HG02759 (cell line): ENCODE measurements around the gene TERT.
"Not testable (repeated sequence)": the region's sequence is repeated elsewhere in the genome, so short reads cannot be mapped to it uniquely, and the experiment has no call there.

Source experiments
- ATAC-seq: cut with Tn5 transposase; IDR thresholded peaks from one replicate; pipeline ENCODE4 v1.9.1; 2021; ENCODE audit warnings: mild to moderate bottlenecking, moderate library complexity; ENCODE audit not compliant: unreplicated experiment

TERT gene

DNA sequence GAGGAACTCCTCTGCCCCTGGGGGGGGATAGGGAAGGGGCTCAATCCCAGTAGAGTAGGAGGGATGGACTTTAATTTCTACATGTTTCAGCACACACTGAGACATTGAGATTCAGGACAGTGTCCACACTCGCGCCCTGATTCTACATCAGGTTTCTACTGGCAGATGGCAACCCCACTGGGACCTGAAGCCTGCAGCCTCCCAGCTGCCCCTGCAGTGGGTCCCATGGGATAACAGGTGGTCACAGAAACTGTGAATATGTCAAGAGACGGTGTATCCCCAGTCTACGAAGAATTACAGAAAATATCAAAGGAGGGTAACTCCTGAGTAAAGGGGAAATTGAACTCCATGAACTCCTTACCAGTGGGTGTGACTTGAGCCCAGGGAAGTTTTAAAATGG, 2.4 kb upstream of the TERT start:
- no peak for ATAC-seq

DNA sequence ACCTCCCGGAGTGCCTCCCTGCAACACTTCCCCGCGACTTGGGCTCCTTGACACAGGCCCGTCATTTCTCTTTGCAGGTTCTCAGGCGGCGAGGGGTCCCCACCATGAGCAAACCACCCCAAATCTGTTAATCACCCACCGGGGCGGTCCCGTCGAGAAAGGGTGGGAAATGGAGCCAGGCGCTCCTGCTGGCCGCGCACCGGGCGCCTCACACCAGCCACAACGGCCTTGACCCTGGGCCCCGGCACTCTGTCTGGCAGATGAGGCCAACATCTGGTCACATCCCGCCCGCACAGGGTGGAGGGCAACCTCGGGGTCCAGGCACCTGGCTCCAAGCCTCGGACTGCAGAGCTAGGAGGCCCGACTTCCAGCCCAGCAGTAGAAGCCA, 776 bp upstream of the TERT start:
- ATAC-seq: no peak

DNA sequence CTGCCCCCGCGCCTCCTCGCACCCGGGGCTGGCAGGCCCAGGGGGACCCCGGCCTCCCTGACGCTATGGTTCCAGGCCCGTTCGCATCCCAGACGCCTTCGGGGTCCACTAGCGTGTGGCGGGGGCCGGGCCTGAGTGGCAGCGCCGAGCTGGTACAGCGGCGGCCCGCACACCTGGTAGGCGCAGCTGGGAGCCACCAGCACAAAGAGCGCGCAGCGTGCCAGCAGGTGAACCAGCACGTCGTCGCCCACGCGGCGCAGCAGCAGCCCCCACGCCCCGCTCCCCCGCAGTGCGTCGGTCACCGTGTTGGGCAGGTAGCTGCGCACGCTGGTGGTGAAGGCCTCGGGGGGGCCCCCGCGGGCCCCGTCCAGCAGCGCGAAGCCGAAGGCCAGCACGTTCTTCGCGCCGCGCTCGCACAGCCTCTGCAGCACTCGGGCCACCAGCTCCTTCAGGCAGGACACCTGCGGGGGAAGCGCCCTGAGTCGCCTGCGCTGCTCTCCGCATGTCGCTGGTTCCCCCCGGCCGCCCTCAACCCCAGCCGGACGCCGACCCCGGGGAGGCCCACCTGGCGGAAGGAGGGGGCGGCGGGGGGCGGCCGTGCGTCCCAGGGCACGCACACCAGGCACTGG, 548 bp downstream of the TERT start:
- ATAC-seq: no peak

DNA sequence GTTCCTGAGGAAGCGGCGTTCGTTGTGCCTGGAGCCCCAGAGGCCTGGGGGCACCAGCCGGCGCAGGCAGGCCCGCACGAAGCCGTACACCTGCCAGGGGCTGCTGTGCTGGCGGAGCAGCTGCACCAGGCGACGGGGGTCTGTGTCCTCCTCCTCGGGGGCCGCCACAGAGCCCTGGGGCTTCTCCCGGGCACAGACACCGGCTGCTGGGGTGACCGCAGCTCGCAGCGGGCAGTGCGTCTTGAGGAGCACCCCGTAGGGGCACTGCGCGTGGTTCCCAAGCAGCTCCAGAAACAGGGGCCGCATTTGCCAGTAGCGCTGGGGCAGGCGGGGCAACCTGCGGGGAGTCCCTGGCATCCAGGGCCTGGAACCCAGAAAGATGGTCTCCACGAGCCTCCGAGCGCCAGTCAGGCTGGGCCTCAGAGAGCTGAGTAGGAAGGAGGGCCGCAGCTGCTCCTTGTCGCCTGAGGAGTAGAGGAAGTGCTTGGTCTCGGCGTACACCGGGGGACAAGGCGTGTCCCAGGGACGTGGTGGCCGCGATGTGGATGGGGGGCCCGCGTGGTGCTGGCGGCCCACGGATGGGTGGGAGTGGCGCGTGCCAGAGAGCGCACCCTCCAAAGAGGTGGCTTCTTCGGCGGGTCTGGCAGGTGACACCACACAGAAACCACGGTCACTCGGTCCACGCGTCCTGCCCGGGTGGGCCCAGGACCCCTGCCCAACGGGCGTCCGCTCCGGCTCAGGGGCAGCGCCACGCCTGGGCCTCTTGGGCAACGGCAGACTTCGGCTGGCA, 1.3 kb downstream of the TERT start:
- no peak for ATAC-seq

DNA sequence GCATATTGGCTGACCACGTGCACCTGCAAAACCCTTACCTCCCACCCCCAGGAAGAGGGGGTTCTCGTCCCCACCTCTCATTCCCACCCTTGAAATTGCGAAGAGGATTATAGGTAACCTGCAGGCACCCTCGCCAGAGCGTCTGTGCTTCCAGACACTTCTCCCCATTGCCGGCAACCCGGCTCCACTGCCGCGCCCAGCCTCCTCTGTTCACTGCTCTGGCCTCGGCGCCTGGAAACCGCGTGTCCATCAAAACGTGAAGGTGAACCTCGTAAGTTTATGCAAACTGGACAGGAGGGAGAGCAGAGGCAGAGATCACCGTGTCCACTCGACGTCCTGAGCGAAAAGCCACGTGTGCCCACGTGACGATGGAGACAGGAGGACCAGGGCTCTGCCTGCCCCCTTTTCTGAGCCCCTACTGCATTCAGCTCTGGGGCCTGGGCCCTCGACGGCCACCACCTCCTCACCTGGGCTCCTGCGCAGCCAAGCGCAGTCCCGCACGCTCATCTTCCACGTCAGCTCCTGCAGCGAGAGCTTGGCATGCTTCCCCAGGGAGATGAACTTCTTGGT, 1.9 kb downstream of the TERT start:
- no peak for ATAC-seq

DNA sequence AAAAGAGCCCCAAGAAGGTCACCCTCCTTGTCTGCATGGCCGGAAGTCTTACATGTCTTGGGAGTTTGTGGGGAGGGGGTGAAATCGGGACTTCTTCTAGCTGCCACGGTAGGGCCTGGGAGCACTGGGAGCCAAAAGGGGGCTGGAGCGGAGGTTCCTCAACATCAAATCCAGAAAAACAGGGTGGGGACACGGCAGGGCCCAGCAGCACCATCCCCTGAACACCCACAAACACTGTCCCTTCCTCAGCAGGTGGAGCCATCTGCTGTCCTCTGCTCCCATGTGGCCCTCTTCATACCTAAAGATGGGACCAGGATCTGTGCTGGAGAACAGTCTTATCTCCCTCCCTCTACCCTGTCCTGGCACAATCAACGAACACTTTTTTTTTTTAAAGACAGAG, 2.7 kb downstream of the TERT start:
- ATAC-seq: no peak

DNA sequence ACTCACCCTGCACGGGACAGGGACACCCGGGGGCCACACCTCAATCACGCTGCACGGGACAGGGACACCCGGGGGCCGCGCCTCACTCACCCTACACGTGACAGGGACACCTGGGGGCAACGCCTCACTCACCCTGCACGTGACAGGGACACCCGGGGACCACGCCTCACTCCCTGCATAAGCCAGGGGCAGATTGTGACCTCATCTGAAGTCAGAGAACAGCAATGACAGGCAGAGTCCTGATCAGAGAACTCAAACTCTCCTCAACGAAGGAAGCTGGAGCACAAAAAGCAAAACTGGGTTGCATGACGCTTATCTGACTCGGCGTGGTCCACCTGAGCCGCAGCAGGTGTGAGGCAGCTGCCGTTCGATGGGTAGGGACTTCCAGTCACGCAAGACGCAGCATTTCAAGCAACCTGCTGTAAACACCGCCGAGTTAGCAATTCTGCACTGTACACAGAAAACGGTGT, 3.2 kb downstream of the TERT start:
- ATAC-seq: no peak

DNA sequence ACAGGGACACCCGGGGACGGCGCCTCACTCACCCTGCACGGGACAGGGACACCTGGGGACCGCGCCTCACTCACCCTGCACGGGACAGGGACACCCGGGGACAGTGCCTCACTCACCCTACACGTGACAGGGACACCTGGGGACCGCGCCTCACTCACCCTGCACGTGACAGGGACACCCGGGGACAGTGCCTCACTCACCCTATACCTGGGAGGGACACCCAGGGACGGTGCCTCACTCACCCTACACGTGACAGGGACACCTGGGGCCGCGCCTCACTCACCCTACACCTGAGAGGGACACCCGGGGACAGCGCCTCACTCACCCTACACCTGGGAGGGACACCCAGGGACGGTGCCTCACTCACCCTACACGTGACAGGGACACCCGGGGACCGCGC, 3.9 kb downstream of the TERT start:
- not testable (repeated sequence) for ATAC-seq

DNA sequence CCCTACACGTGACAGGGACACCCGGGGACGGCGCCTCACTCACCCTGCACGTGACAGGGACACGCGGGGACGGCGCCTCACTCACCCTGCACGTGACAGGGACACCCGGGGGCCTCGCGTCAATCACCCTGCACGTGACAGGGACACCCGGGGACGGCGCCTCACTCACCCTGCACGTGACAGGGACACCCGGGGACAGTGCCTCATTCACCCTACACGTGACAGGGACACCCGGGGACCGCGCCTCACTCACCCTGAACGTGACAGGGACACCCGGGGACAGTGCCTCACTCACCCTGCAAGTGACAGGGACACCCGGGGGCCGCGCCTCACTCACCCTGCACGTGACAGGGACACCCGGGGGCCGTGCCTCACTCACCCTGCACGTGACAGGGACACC, 5.3 kb downstream of the TERT start:
- ATAC-seq: not testable (repeated sequence)

DNA sequence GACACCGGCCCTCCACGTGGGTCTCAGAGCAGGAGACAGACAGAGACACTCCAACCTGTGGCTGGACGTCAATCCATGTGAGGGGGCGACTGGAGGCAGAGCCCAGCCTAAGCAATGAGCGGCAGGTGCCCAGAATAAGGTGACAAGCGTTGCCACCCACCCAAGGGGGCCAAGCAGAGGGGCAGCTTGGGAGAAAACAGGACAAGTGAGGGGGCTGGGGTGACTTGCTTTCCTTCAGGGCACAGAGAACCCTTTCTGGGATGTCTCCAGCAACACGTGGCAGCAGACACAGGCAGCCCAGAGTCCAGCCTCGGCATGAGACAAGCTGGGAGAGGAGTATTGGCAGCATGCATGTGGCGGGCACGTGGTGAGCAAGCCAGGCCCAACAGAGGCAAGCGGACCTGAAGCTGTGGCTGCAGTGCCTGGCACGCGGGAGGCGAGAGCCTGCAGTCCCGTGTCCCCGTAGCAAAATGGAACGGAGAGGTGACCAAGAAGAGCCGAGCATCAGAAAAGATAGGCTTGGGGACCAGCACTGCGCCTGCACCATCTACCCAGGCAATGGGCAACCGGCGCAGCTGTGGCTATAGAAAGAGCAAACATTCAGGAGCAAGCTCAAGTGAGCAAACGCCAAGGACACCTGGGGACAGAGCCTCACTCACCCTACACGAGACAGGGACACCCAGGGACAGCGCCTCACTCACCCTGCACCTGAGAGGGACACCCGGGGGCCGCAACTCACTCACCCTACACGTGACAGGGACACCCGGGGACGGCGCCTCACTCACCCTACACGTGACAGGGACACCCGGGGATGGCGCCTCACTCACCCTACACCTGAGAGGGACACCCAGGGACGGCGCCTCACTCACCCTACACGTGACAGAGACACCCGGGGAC, 6.2 kb downstream of the TERT start:
- no peak for ATAC-seq

DNA sequence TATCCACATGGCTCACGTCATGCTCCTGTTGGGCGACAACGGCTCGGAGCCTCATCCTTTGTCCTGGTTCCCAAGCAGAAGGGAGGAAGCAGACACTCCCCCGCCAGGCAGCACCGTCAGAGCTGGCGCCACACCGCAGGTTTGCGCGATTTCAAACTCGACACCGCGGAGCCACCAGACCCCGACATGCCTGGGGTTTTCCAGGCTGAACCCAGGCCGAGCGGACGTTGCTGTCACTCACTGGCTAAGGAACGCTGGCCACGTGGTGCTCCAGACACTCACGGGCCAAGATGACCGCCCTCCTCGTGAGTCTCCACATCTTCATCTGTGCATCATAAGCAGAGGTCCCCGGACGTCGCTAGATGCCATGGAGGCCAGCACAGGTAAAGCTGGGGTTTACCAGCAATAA, 9.0 kb downstream of the TERT start:
- ATAC-seq: no peak

DNA sequence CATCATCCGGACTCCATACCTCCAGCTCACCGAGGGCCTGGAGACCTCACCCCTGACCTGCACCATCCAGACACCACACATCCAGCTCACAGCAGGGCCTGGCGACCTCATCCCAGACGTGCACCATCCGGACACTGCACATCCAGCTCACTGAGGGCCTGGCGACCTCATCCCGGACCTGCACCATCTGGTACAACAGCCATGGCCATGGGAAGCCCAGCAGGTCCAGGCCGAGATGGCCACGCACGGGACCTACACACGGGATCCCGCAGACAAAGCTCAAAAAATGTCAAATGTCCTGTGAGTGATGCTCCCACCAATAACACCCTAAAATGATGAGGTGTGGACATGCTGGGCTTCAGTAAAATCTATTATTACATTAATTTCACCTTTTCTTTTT, 9.7 kb downstream of the TERT start:
- ATAC-seq: no peak

DNA sequence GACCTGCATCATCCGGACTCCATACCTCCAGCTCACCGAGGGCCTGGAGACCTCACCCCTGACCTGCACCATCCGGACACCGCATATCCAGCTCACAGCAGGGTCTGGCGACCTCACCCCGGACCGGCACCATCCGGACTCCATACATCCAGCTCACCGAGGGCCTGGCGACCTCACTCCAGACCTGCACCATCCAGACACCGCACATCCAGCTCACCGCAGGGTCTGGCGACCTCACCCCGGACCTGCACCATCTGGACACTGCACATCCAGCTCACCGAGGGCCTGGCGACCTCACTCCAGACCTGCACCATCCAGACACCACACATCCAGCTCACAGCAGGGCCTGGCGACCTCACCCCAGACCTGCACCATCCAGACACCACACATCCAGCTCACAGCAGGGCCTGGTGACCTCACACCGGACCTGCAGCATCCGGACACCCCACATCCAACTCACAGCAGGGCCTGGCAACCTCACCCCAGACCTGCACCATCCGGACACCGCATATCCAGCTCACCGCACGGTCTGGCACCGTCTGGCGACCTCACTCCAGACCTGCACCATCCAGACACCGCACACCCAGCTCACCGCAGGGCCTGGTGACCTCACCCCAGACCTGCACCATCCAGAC, 10.4 kb downstream of the TERT start:
- not testable (repeated sequence) for ATAC-seq

DNA sequence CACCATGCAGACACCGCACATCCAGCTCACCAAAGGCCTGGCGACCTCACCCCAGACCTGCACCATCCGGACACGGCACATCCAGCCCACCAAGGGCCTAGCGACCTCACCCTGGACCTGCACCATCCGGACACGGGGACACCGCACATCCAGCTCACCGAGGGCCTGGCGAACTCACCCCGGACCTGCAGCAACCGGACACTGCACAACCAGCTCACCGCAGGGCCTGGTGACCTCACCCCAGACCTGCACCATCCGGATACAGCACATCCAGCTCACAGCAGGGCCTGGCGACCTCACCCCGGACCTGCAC, 11.2 kb downstream of the TERT start:
- not testable (repeated sequence) for ATAC-seq

DNA sequence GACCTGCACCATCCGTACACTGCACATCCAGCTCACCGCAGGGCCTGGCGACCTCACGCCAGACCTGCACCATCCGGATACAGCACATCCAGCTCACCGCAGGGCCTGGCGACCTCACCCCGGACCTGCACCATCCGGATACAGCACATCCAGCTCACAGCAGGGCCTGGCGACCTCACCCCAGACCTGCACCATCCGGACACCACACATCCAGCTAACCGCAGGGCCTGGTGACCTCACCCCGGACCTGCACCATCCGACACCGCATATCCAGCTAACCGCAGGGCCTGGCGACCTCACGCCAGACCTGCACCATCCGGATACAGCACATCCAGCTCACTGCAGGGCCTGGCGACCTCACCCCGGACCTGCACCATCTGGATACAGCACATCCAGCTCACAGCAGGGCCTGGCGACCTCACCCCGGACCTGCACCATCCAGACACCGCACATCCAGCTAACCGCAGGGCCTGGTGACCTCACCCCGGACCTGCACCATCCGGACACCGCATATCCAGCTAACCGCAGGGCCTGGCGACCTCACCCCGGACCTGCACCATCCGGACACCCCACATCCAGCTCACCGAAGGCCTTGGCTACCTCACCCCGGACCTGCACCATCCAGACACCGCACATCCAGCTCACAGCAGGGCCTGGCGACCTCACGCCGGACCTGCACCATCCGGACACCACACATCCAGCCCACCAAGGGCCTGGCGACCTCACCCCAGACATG, 11.7 kb downstream of the TERT start:
- ATAC-seq: not testable (repeated sequence)

DNA sequence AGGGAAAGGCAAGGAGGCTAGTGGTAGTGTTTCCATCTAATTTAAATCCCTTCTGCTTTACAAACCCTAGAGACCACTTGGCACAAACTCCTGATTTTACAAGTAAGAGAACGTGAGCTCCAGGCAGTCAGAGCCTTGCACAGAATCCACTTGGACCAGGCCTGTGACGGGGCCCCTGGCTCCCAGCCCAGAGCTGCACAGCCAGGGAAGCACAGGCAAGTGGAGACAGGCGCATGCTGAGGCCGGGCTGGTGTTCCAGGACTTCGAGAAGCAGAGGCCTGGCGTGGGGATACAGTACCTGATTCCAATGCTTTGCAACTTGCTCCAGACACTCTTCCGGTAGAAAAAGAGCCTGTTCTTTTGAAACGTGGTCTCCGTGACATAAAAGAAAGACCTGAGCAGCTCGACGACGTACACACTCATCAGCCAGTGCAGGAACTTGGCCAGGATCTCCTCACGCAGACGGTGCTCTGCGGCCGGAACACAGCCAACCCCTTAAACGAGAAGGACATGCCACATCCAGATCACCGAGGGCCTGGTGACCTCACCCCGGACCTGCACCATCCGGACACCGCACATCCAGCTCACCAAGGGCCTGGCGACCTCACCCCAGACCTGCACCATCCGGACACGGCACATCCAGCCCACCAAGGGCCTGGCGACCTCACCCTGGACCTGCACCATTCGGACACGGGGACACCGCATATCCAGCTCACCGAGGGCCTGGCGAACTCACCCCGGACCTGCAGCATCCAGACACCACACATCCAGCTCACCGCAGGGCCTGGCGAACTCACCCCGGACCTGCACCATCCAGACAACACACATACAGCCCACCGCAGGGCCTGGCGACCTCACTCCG, 12.5 kb downstream of the TERT start:
- no peak for ATAC-seq

DNA sequence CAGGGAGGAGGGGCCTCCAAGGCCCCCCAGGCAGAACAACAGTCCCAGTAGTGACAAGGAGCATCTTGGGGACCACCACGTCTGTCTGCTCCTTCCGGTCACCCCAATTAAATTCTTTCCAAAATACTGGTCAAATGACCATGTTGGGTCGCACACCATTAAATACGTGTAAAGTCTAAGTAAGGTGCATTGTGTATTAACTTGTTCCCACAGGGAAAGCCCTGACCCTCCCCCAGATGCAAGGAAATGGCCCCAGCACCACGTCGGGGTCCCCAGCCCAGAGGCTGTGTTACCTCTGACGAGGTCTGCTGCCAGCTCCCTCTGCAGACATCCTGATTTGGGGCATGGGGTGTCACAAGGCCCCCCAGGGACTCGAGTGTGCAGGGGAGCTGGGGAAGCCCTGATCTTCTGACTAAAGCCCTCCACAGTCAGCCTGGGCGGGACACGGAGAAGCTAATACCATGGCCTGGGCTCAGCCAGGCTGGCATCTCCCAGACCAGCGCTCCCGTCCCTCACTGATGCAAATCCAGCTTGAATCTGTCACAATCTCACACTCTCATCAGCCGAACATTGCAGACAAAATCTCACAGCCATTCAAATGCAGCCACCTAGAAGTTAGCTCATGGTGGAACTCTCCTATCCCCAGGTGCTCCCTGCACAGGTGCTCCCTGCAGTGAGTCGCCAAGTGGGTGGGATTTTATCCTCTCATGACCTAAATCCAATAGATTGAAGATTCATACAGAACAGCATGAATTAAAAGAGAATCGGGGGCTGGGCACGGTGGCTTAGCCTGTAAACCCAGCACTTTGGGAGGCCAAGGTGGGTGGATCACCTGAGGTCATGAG, 13.6 kb downstream of the TERT start:
- no peak for ATAC-seq
